Measurements from ENCODE around the gene FTCD. TPM values are rescaled to one million over a fixed set of nuclear protein-coding genes. Genes with fewer than 3 reads are reported as not detected.
A peak's percentile ranks its signal among the peaks of the same experiment; 100 is the strongest.
"Not testable (repeated sequence)": the region's sequence is repeated elsewhere in the genome, so short reads cannot be mapped to it uniquely, and the experiment has no call there.

The FTCD gene
- total RNA-seq, 1 donor: 0.43 TPM

DNA sequence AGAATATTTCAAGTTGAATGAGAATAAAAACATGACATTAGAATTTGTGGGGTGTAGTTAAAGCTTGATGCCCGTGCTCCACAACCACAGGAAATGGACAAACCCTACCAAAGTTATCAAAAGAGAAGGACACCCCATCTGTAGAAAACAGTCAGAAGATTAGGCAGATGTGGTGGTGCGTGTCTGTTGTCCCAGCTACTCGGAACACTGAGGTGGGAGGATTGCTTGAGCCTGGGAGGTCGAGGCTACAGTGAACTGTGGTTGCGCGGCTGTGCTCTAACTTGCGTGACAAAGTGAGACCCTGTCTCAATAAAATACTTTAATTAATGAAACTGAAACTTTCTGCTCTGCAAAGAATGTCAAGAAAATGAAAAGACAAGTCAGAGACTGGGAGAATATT is 30.3 kb upstream of the FTCD start:
- TF ChIP-seq, protein P1, sequence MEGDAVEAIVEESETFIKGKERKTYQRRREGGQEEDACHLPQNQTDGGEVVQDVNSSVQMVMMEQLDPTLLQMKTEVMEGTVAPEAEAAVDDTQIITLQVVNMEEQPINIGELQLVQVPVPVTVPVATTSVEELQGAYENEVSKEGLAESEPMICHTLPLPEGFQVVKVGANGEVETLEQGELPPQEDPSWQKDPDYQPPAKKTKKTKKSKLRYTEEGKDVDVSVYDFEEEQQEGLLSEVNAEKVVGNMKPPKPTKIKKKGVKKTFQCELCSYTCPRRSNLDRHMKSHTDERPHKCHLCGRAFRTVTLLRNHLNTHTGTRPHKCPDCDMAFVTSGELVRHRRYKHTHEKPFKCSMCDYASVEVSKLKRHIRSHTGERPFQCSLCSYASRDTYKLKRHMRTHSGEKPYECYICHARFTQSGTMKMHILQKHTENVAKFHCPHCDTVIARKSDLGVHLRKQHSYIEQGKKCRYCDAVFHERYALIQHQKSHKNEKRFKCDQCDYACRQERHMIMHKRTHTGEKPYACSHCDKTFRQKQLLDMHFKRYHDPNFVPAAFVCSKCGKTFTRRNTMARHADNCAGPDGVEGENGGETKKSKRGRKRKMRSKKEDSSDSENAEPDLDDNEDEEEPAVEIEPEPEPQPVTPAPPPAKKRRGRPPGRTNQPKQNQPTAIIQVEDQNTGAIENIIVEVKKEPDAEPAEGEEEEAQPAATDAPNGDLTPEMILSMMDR (IDR thresholded peaks at IDR 0.05; ENCODE audit: insufficient read depth, low read depth, low read length): no peak
- H3K4me3 ChIP-seq (ENCODE audit: low read depth, low read length): no peak overlapping the region
- DNase-seq (ENCODE audit: low read depth): no peak

GRCh38 chr21:46184625-46185555 is 29.5 kb upstream of the FTCD start:
- peak; percentile 90 for DNase-seq (ENCODE audit: low read depth)
- peak overlapping the region; percentile 70 for H3K4me3 ChIP-seq (ENCODE audit: low read depth, low read length)
- TF ChIP-seq, protein P1 (IDR thresholded peaks at IDR 0.05; ENCODE audit: insufficient read depth, low read depth, low read length): no peak

DNA sequence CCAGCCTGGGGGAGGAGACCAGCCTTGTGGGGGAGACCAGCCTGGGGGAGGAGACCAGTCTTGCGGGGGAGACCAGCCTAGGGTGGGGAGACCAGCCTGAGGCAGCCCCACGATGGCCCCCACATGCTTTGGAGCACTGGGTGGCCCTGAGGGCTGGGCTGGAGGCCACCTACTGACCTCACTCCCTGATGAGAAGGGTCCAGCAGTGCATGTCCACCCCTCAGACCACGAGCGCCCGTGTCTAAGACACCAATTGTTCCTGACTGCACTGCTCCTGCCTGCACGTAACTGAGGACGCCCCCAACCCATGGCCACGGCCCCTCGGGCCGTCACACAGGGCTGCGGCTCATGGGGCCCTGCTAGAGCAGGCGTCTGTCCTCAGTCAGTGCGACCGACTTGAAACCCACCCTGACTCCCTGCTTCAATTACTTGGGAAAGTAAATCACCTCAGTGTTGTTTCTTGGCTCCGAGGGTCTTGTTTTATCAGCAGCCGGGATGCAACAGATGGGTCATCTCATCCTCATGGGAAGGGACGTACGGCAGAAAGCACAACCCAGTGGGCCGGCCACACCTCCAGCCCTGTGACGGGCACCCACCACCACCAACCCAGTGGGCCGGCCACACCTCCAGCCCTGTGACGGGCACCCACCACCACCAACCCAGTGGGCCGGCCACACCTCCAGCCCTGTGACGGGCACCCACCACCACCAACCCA is 28.7 kb upstream of the FTCD start, which contains the start of gene SPATC1L:
Gene SPATC1L (minus strand): TSS at position 550 of the 715 bp plus-strand sequence. CDS start 1,643 bp downstream, outside the sequence.
- H3K4me3 ChIP-seq (ENCODE audit: low read depth, low read length): peak within 1 kb of the TSS; percentile 81
- peak; percentile 83 for DNase-seq (ENCODE audit: low read depth)
- TF ChIP-seq, protein P1 (IDR thresholded peaks at IDR 0.05; ENCODE audit: insufficient read depth, low read depth, low read length): no peak

DNA sequence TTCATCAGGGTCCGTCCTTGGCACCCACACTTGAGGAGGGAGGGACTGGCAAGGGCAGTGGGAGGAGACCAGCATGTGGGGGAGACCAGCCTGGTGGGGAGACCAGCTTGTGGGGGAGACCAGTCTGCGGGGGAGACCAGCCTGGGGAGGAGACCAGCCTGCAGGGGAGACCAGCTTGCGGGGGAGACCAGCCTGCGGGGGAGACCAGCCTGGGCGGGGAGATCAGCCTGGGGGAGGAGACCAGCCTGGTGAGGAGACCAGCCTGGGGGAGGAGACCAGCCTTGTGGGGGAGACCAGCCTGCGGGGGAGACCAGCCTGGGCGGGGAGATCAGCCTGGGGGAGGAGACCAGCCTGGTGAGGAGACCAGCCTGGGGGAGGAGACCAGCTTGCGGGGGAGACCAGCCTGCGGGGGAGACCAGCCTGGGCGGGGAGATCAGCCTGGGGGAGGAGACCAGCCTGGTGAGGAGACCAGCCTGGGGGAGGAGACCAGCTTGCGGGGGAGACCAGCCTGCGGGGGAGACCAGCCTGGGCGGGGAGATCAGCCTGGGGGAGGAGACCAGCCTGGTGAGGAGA is 28.0 kb upstream of the FTCD start:
- DNase-seq (ENCODE audit: low read depth): not testable (repeated sequence)
- peak overlapping the region; percentile 81 for H3K4me3 ChIP-seq (ENCODE audit: low read depth, low read length)

DNA sequence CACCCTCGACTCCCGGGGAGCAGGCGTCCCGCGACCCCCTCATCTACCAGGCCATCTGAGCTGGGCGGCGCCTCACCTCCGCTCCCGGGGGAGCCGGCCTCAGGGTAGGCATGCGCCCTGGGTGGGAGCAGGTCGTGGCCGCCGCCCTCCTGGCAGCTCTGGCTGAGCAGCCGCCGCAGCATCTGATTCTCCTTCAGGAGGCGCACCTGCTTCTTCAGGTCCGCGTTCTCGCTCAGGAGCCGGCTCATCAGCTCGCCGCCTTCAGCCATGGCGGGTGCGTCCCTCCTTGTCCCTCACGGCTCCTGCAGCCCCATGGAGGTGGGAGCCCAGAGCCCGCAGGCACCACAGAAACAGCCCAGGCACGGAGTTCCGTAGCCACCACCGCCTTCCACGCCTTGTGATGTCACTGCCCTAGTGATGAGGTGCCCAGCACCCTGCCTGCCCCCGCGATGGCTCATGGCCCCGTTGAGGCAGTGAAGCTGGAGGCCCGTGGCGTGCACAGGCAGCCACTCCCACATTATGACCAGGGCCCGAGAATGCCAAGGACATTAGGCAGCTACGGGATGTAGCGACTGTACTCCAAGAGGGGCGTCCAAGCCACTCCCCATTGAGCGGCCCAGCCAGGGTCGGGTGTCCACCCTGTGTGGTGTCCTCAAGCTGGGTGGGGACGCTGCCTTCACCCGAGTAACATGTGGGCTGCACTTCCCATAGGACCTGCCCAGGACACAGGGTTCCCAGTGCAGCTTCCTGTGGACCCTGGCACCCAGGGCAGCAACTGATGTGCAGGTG is 27.4 kb upstream of the FTCD start:
- TF ChIP-seq, protein P1 (IDR thresholded peaks at IDR 0.05; ENCODE audit: insufficient read depth, low read depth, low read length): no peak
- DNase-seq (ENCODE audit: low read depth): no peak
- no peak overlapping the region for H3K4me3 ChIP-seq (ENCODE audit: low read depth, low read length)

DNA sequence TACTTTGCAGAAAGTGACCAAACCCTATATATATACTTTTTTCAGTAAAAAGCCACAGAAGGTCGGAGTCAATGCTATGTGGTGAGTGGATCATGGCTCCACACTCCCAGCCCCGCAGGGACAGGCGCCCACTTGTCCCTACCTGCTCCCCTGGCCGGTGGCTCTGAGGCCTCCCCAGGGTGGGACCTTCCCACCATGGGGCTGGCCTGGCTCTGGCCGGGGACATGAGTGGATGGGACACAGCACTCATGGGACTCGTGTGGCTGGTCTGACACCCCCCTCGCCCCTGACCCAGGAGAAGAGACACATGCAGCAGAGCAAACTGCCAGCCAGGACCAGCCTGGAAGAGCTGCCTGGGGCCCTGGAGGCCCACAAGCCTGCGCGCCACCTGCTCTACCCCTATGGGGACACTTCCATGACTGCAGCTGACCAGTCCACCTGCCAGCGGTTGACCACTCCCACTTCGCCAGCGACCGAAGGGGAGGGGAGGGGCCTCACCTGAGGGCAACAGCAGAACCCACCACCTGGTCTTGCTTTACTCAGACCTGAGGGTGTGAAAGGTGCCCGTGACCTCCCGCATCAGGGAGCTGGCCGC is 26.7 kb upstream of the FTCD start:
- H3K4me3 ChIP-seq (ENCODE audit: low read depth, low read length): no peak overlapping the region
- TF ChIP-seq, protein P1 (IDR thresholded peaks at IDR 0.05; ENCODE audit: insufficient read depth, low read depth, low read length): no peak
- DNase-seq (ENCODE audit: low read depth): no peak
